Esophagus squamous epithelium (tissue), 5 donors: Measurements from ENCODE around the gene POU6F1. TPM values are rescaled to one million over a fixed set of nuclear protein-coding genes. Genes with fewer than 3 reads are reported as not detected.

Source experiments
- DNase-seq: peaks from one replicate; lab custom pipeline; 2025; lab: John Stamatoyannopoulos, UW
- H3K27ac ChIP-seq, 4 donors: fragments of 200-600 bp; sonication (generic); one replicate each; pipeline ENCODE4 v1.5.1; 2016 to 2019; ENCODE audit warnings: mild to moderate bottlenecking in 1 of 4
- H3K27me3 ChIP-seq, 4 donors: fragments of 200-600 bp; sonication (generic); 1 replicate in 3 of 4; 2 replicates in 1 of 4; pipeline versions ENCODE4 v1.5.1 to v1.6.0; 2017 to 2021; ENCODE audit warnings: antibody characterized with exemption in 1 of 4
- H3K36me3 ChIP-seq, 3 donors: fragments of 200-600 bp; sonication (generic); one replicate each; pipeline ENCODE4 v1.5.1; 2016 to 2019
- H3K4me1 ChIP-seq, 3 donors: fragments of 200-600 bp; sonication (generic); one replicate each; pipeline ENCODE4 v1.5.1; 2017 to 2019
- H3K4me3 ChIP-seq, 4 donors: fragments of 200-600 bp; sonication (generic); 1 replicate in 3 of 4; 2 replicates in 1 of 4; pipeline ENCODE4 v1.5.1; 2016 to 2019; ENCODE audit warnings: mild to moderate bottlenecking in 2 of 4, moderate library complexity in 1 of 4
- H3K9me3 ChIP-seq, 3 donors: fragments of 200-600 bp; sonication (generic); one replicate each; pipeline ENCODE4 v1.5.1; 2016 to 2019
- CTCF ChIP-seq, 6 experiments: fragments of 450-650 bp in 4 of 6; fragments of 200-600 bp in 2 of 6; sonication (generic) in 2 of 6; IDR thresholded peaks; one replicate each; pipeline ENCODE4 v1.5.1; 2016 to 2019; ENCODE audit warnings: antibody characterized with exemption in 6 of 6, mild to moderate bottlenecking in 4 of 6, moderate library complexity in 4 of 6
- POLR2A ChIP-seq, 4 donors: fragments of 450-650 bp; IDR thresholded peaks; one replicate each; pipeline ENCODE4 v1.6.1; 2017; ENCODE audit warnings: antibody characterized with exemption in 4 of 4, mild to moderate bottlenecking in 4 of 4, moderate library complexity in 3 of 4
- WGBS, 2 donors: methylation state at CpG; one replicate each; pipeline ENCODE4 v1.1.5; 2018; 5-methylcytosine and 5-hydroxymethylcytosine counted together
- intact Hi-C: fragments of 100-400 bp; cut with DNase I; formaldehyde crosslinking; loops from one replicate; pipeline ENCODE4 v1.15.0; 2022
- total RNA-seq, 4 donors: library from RNA; depleted of rRNA; stranded (reverse); fragments of >200 nt; gene quantifications; one replicate each; pipeline ENCODE4 v1.1.0, GENCODE V29; 2016
- donor health status: DM: yes; HTN: yes; CAD: no.

POU6F1 gene
- total RNA-seq, 4 donors from 2014 or later: 0.42 to 5.9 (median 1.7) TPM

- Histone ChIP-seq H3K9me3 (no peaks in the 10 kb centered on the region), H3K27ac (no peak overlapping the region), H3K4me1 (no peaks in the 10 kb centered on the region), H3K4me3 (no peak overlapping the region), H3K36me3 (peaks cover 0 to 21% (median 0%) of the 10 kb centered on the region in 3 donors), H3K27me3 (no peaks in the 10 kb centered on the region)
- no peak for DNase-seq
- no peak for TF ChIP-seq CTCF (IDR thresholded peaks at IDR 0.05)
- TF ChIP-seq POLR2A (IDR thresholded peaks at IDR 0.05): no peak
- intact Hi-C loops: no loop called here
- 75 to 85% methylated on average over 2 to 4 of the region's 10 CpGs for WGBS, 2 donors
Observed at GRCh38 chr12:51199366-51199945, 18.4 kb downstream of the POU6F1 start.

- 85 to 94% methylated on average over 7 to 11 of the region's 16 CpGs for WGBS, 2 donors
- TF ChIP-seq CTCF (IDR thresholded peaks at IDR 0.05) (no peak), POLR2A (IDR thresholded peaks at IDR 0.05) (no peak)
- Histone ChIP-seq H3K36me3 (peaks cover 0 to 21% (median 0%) of the 10 kb centered on the region in 3 donors), H3K4me3 (no peak overlapping the region), H3K9me3 (no peaks in the 10 kb centered on the region), H3K27me3 (no peaks in the 10 kb centered on the region), H3K4me1 (no peaks in the 10 kb centered on the region), H3K27ac (no peak overlapping the region)
- intact Hi-C loops: no loop called here
- no peak for DNase-seq
Observed at GRCh38 chr12:51198568-51199365, 19.1 kb downstream of the POU6F1 start.

- no peaks in the 10 kb centered on the region for H3K9me3 ChIP-seq
- peaks cover 0 to 21% (median 0%) of the 10 kb centered on the region in 3 donors for H3K36me3 ChIP-seq
- H3K27ac ChIP-seq: no peak overlapping the region
- H3K4me1 ChIP-seq: no peaks in the 10 kb centered on the region
- H3K27me3 ChIP-seq: no peaks in the 10 kb centered on the region
- 87 to 93% methylated on average over 14 of the region's 38 CpGs for WGBS, 2 donors
- TF ChIP-seq POLR2A (IDR thresholded peaks at IDR 0.05): no peak
- intact Hi-C loops: no loop called here
- DNase-seq: no peak
- no peak overlapping the region for H3K4me3 ChIP-seq
Observed at GRCh38 chr12:51197736-51198567, 19.9 kb downstream of the POU6F1 start.

GRCh38 chr12:51196547-51196946, 21.3 kb downstream of the POU6F1 start:
- 86 to 89% methylated on average over 6 to 7 of the region's 9 CpGs for WGBS, 2 donors
- H3K4me3 ChIP-seq: no peak overlapping the region
- no peaks in the 10 kb centered on the region for H3K27me3 ChIP-seq
- no peak overlapping the region for H3K27ac ChIP-seq
- H3K36me3 ChIP-seq: peaks cover 0 to 32% (median 0%) of the 10 kb centered on the region in 3 donors
- intact Hi-C loops: no loop called here
- no peaks in the 10 kb centered on the region for H3K9me3 ChIP-seq
- TF ChIP-seq CTCF (IDR thresholded peaks at IDR 0.05): no peak
- no peak for DNase-seq
- H3K4me1 ChIP-seq: no peaks in the 10 kb centered on the region

- intact Hi-C loops: no loop called here
- TF ChIP-seq POLR2A (IDR thresholded peaks at IDR 0.05): no peak
- no peak for TF ChIP-seq CTCF (IDR thresholded peaks at IDR 0.05)
- no CpG with 5 or more reads among the region's 7 CpGs for WGBS, 2 donors
- no peaks in the 10 kb centered on the region for H3K27me3 ChIP-seq
- peaks cover 0 to 37% (median 0%) of the 10 kb centered on the region in 3 donors for H3K36me3 ChIP-seq
- no peaks in the 10 kb centered on the region for H3K9me3 ChIP-seq
- H3K4me1 ChIP-seq: no peaks in the 10 kb centered on the region
- no peak for DNase-seq
- H3K4me3 ChIP-seq: no peak overlapping the region
- no peak overlapping the region for H3K27ac ChIP-seq
Observed at GRCh38 chr12:51195841-51196240, 22.0 kb downstream of the POU6F1 start.
